K562 (cell line): ENCODE data around the gene PARP4.
"Not testable (repeated sequence)": the region's sequence is repeated elsewhere in the genome, so short reads cannot be mapped to it uniquely, and the experiment has no call there.

ENCODE experiments used
- CTCF ChIP-seq, 3 experiments: IDR thresholded peaks in 2 of 3; conservative IDR thresholded peaks in 1 of 3; 2 replicates each; pipeline ENCODE4 v1.5.1; 2011 to 2012; ENCODE audit warnings: low read length in 3 of 3, mild to moderate bottlenecking in 3 of 3, control low read depth in 2 of 3, improper control_type of control experiment in 1 of 3, inconsistent platforms in 1 of 3, low read depth in 1 of 3, mixed read lengths in 1 of 3, moderate library complexity in 1 of 3; ENCODE audit not compliant: insufficient read depth in 2 of 3
- ELK3 ChIP-seq: fragments of 450-650 bp; formaldehyde crosslinking; IDR thresholded peaks from 2 replicates; pipeline ENCODE4 v1.4.0; 2020; ENCODE audit warnings: mild to moderate bottlenecking
- EZH2 ChIP-seq: IDR thresholded peaks from 2 replicates; pipeline ENCODE4 v1.6.1; 2012; ENCODE audit warnings: low read depth, mild to moderate bottlenecking, inconsistent platforms, low read length, borderline replicate concordance
- FOXM1 ChIP-seq, 2 experiments: fragments of 450-650 bp in 1 of 2; sonication (generic) in 1 of 2; formaldehyde crosslinking in 1 of 2; IDR thresholded peaks; 2 replicates each; pipeline versions ENCODE4 v1.6.1 to v1.9.0; 2017 to 2022; ENCODE audit warnings: low read depth in 2 of 2, mild to moderate bottlenecking in 2 of 2, missing genetic modification reagents in 1 of 2, moderate library complexity in 1 of 2
- GABPA ChIP-seq: fragments of 200-800 bp; sonication (Bioruptor generic); conservative IDR thresholded peaks from 2 replicates; pipeline ENCODE4 v1.6.1; 2016; ENCODE audit warnings: low read depth, missing genetic modification characterization, missing compliant biosample characterization
- NCOR1 ChIP-seq: fragments of 450-650 bp; IDR thresholded peaks from 2 replicates; pipeline ENCODE4 v1.6.1; 2016; ENCODE audit warnings: mild to moderate bottlenecking, moderate library complexity
- RCOR1 ChIP-seq, 2 experiments: IDR thresholded peaks; 2 replicates each; pipeline ENCODE4 v1.6.1; 2012; ENCODE audit warnings: low read depth in 2 of 2, low read length in 2 of 2, borderline replicate concordance in 1 of 2, improper control_type of control experiment in 1 of 2
- SIX5 ChIP-seq, 2 experiments: IDR thresholded peaks; 2 replicates each; pipeline ENCODE4 v1.6.1; 2011; ENCODE audit warnings: low read length in 2 of 2, borderline replicate concordance in 1 of 2, low read depth in 1 of 2, mild to moderate bottlenecking in 1 of 2, moderate library complexity in 1 of 2; ENCODE audit not compliant: insufficient read depth in 1 of 2
- ZBED1 ChIP-seq: IDR thresholded peaks from 2 replicates; pipeline ENCODE4 v1.6.1; 2014
- ZBTB2 ChIP-seq: fragments of 450-650 bp; IDR thresholded peaks from 2 replicates; pipeline ENCODE4 v1.6.1; 2016; ENCODE audit warnings: antibody characterized with exemption
- ZNF197 ChIP-seq: fragments of 200-800 bp; sonication (Bioruptor generic); IDR thresholded peaks from 2 replicates; pipeline ENCODE4 v1.6.1; 2016; ENCODE audit warnings: low read depth, missing genetic modification characterization, missing compliant biosample characterization
- ZSCAN29 ChIP-seq: fragments of 450-650 bp; IDR thresholded peaks from 2 replicates; pipeline ENCODE4 v1.6.1; 2017

GRCh38 chr13:24541476-24542352, 29.1 kb upstream of the PARP4 start:
- TF ChIP-seq ZNF197 (CRISPR knock-in tag); FOXM1 (IDR thresholded peaks at IDR 0.05; ENCODE audit: low read depth); FOXM1 (CRISPR knock-in tag; IDR thresholded peaks at IDR 0.05; ENCODE audit: low read depth); ELK3; CTCF (IDR thresholded peaks at IDR 0.05 in 2 of 3, conservative IDR thresholded peaks at IDR 0.05 in 1 of 3; ENCODE audit: insufficient read depth in 2 of 3, low read depth in 1 of 3, low read length in 3 of 3); ZBTB2; NCOR1; EZH2; ZSCAN29; ZBED1; RCOR1 (IDR thresholded peaks at IDR 0.05; ENCODE audit: borderline replicate concordance in 1 of 2, low read depth in 2 of 2, low read length in 2 of 2); SIX5 (IDR thresholded peaks at IDR 0.05; ENCODE audit: borderline replicate concordance in 1 of 2, insufficient read depth in 1 of 2, low read depth in 1 of 2, low read length in 2 of 2); GABPA (tag): not testable (repeated sequence)
